ENCODE measurements around the gene OPN1MW3.

OPN1MW3 gene

GRCh38 chrX:154313147-154313546 is 55.8 kb downstream of the OPN1MW3 start:
- Histone ChIP-seq H3K27ac (ENCODE audit: low read depth, low read length) (no peak overlapping the region), H3K4me1 (ENCODE audit: insufficient read depth, low read length) (no peaks in the 10 kb centered on the region), H3K4me3 (ENCODE audit: low read depth in 1 of 2, low read length in 2 of 2) (no peak overlapping the region), H3K27me3 (ENCODE audit: control insufficient read depth in 1 of 2, insufficient read depth in 2 of 2, low read length in 2 of 2) (peaks cover 0 to 8% of the 10 kb centered on the region in 2 donors), H3K9ac (ENCODE audit: low read length) (no peak overlapping the region), H3K36me3 (ENCODE audit: insufficient read depth, low read length) (no peaks in the 10 kb centered on the region), H3K9me3 (ENCODE audit: low read length) (no peaks in the 10 kb centered on the region)

DNA sequence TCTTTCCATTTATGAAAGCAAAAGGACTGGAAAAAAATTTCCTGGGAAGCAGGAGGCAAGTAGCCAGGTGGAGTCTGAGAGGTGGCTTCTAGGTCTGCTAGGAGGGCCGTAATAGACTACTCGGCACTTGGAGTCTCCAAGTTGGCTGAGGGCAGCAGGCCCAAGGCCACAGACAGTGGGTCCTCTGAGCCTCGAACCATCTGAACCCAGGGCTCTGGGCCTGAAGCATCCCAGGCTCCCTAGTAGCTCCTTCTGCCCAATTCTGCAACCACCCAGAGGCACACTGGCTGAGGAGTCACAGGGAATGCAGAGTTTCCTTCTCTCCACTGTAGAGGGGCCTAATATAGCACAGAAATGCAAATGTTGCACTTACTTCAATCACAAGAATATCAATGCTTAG is 58.0 kb downstream of the OPN1MW3 start:
- Histone ChIP-seq H3K9ac (ENCODE audit: low read length) (no peak overlapping the region), H3K27me3 (ENCODE audit: control insufficient read depth in 1 of 2, insufficient read depth in 2 of 2, low read length in 2 of 2) (peaks cover 0 to 18% of the 10 kb centered on the region in 2 donors), H3K27ac (ENCODE audit: low read depth, low read length) (no peak overlapping the region), H3K4me3 (ENCODE audit: low read depth in 1 of 2, low read length in 2 of 2) (no peak overlapping the region), H3K4me1 (ENCODE audit: insufficient read depth, low read length) (no peaks in the 10 kb centered on the region), H3K9me3 (ENCODE audit: low read length) (no peaks in the 10 kb centered on the region), H3K36me3 (ENCODE audit: insufficient read depth, low read length) (no peaks in the 10 kb centered on the region)

DNA sequence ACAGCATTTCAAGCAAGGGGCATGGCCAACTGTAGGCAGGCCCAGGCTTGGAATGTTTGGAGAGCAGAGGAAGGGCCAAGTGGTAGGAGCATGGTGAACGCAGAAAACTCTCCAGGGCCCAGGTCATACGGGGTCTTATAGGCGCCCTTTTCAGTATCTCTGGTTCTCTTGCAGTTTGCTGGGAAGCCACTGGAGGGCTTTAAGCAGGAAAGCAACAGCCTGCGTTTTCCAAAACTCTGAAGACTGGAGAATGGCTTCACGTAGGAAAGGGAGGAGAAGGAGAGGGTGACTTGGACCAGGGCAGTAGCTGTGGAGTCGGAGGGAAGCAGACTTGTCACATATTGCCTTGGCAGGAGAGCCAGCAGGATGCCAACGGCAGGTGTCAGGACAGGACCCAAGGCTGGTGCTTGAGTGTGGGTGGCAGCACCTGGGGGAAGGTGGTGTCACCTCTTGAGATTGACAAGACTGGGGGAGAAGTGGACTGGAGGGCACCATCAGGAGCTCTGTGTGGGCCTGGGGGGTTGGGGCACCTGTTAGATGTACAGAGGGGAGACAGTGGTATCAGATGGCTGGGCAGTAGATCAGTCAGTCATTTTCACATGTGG is 60.1 kb downstream of the OPN1MW3 start:
- Histone ChIP-seq H3K9ac (ENCODE audit: low read length) (no peak overlapping the region), H3K27me3 (ENCODE audit: control insufficient read depth in 1 of 2, insufficient read depth in 2 of 2, low read length in 2 of 2) (peaks cover 0 to 20% of the 10 kb centered on the region in 2 donors), H3K27ac (ENCODE audit: low read depth, low read length) (no peak overlapping the region), H3K4me1 (ENCODE audit: insufficient read depth, low read length) (no peaks in the 10 kb centered on the region), H3K9me3 (ENCODE audit: low read length) (no peaks in the 10 kb centered on the region), H3K36me3 (ENCODE audit: insufficient read depth, low read length) (no peaks in the 10 kb centered on the region), H3K4me3 (ENCODE audit: low read depth in 1 of 2, low read length in 2 of 2) (no peak overlapping the region)

GRCh38 chrX:154320406-154320805 is 63.0 kb downstream of the OPN1MW3 start:
- no peaks in the 10 kb centered on the region for H3K9me3 ChIP-seq (ENCODE audit: low read length)
- no peak overlapping the region for H3K27ac ChIP-seq (ENCODE audit: low read depth, low read length)
- no peak overlapping the region for H3K9ac ChIP-seq (ENCODE audit: low read length)
- H3K36me3 ChIP-seq (ENCODE audit: insufficient read depth, low read length), result no peaks in the 10 kb centered on the region
- peaks cover 6% of the 10 kb centered on the region for H3K4me1 ChIP-seq (ENCODE audit: insufficient read depth, low read length)
- H3K27me3 ChIP-seq (ENCODE audit: control insufficient read depth in 1 of 2, insufficient read depth in 2 of 2, low read length in 2 of 2), result peaks cover 0 to 20% of the 10 kb centered on the region in 2 donors
- H3K4me3 ChIP-seq (ENCODE audit: low read depth in 1 of 2, low read length in 2 of 2), result no peak overlapping the region
